ENCODE data around the gene DTX3.

DNA sequence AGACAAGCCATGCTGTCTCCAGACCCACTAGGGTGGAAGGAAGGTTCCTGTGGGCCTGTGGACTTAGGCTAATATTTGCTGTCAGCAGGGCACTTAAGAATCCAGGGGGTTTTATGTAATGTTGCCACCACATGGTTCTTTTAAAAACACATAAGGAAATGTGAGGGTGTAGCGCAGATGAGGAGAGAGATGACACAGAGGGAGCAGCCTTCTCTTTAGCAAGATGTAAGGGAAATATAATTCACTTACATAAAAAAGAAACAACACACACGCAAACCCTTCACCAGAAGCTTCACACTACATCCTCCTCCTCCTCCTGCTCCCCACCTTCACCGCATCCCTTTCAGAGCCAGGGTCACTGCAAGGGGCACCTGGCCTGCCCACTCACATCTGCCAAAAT, 18.5 kb upstream of the DTX3 start:
- TF ChIP-seq, protein P1, sequence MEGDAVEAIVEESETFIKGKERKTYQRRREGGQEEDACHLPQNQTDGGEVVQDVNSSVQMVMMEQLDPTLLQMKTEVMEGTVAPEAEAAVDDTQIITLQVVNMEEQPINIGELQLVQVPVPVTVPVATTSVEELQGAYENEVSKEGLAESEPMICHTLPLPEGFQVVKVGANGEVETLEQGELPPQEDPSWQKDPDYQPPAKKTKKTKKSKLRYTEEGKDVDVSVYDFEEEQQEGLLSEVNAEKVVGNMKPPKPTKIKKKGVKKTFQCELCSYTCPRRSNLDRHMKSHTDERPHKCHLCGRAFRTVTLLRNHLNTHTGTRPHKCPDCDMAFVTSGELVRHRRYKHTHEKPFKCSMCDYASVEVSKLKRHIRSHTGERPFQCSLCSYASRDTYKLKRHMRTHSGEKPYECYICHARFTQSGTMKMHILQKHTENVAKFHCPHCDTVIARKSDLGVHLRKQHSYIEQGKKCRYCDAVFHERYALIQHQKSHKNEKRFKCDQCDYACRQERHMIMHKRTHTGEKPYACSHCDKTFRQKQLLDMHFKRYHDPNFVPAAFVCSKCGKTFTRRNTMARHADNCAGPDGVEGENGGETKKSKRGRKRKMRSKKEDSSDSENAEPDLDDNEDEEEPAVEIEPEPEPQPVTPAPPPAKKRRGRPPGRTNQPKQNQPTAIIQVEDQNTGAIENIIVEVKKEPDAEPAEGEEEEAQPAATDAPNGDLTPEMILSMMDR (IDR thresholded peaks at IDR 0.05) = no peak
- no peak for TF ChIP-seq POLR2A (IDR thresholded peaks at IDR 0.05)
- no peak for TF ChIP-seq POLR2AphosphoS5 (IDR thresholded peaks at IDR 0.05)
